HG03558 (cell line): Measurements from ENCODE around the gene TNF.

Experiments
- ATAC-seq: cut with Tn5 transposase; IDR thresholded peaks from one replicate; pipeline ENCODE4 v1.9.1; 2021; ENCODE audit warnings: moderate number of reproducible peaks; ENCODE audit not compliant: unreplicated experiment; ENCODE audit errors: extremely low read depth

Gene TNF

DNA sequence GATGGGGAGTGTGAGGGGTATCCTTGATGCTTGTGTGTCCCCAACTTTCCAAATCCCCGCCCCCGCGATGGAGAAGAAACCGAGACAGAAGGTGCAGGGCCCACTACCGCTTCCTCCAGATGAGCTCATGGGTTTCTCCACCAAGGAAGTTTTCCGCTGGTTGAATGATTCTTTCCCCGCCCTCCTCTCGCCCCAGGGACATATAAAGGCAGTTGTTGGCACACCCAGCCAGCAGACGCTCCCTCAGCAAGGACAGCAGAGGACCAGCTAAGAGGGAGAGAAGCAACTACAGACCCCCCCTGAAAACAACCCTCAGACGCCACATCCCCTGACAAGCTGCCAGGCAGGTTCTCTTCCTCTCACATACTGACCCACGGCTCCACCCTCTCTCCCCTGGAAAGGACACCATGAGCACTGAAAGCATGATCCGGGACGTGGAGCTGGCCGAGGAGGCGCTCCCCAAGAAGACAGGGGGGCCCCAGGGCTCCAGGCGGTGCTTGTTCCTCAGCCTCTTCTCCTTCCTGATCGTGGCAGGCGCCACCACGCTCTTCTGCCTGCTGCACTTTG, at the start of gene TNF:
Gene TNF, plus strand, starts transcription at position 231 of the 567 bp plus-strand sequence. Its CDS starts 177 bp downstream, at position 408.
- ATAC-seq, result no peak

DNA sequence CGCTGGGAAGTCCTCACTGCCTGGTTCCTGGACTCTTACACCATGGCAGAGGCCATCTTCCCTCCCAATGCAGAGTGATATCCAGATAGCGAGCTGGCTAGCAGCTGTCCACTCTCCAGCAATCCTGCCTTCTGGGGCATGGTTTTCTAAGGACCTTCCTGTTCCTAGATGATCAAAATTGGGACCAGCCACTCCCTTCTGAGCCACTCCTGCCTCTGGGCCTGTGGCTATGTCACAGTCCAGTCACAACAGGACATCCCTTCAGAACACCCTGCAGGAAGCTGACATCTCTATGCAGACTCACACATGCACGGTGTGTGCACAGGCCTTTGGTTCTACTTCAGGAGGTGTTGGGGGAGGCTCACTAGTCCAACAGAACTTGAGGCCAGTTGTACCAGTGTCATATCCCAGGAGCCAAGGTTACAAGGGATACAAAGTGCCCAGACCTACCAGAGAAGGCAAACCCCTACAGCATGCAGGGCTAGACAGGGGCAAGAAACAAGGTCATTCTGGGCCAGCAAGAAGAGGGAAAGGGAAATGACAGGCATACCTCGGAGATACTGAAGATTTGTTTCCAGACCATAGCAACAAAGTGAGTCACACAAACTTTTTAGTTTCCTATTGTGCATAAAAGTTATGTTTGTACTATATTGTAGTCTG, 49.3 kb upstream of the TNF start:
- ATAC-seq, result no peak

DNA sequence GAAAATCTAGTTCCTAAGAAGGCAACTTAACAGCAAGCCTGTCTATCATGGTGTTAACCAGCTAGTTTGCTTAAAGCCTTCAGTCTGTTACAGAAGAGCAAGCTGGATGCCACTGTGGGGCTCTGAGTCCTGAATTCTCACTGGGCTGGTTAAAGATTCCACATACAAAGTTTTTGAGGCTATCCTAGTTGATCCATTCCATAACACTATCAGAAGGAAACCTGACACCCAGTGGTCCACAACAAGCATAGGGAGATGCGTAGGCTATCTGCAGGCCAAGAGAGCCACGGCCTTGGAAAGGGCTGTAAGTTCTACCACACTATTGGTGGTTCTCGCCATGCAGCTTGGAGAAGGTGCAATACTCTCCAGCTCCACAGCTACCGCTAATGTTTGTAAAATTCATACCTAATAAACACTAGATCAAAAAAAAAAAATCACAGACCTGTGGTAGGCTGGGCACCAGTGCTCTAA, 47.0 kb upstream of the TNF start:
- ATAC-seq, result no peak

DNA sequence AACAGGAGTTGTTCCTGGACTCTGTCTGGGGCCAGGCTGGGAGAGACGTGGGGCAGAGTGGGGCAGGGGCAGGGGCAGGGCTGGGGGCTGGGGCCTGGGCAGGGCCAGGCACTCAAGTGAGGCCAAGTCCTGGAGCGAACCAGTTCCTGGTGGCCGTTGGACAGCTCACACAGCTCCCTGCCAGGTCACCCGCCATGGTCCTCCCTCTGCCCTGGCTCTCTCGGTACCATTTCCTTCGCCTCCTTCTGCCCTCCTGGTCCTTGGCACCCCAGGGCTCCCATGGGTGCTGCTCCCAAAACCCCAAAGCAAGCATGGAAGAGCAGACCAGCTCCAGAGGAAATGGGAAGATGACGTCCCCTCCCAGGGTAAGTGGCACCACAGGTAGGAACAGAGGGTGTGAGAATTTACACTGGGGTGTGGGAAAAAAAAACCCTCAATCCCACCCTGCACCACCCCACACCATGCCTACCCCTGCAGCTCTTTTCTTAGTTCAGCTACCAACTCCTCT, 46.5 kb upstream of the TNF start, which contains the start of gene MCCD1:
Gene MCCD1, plus strand, starts transcription at position 142 of the 508 bp plus-strand sequence. Its CDS starts 53 bp downstream, at position 195.
- no peak for ATAC-seq

DNA sequence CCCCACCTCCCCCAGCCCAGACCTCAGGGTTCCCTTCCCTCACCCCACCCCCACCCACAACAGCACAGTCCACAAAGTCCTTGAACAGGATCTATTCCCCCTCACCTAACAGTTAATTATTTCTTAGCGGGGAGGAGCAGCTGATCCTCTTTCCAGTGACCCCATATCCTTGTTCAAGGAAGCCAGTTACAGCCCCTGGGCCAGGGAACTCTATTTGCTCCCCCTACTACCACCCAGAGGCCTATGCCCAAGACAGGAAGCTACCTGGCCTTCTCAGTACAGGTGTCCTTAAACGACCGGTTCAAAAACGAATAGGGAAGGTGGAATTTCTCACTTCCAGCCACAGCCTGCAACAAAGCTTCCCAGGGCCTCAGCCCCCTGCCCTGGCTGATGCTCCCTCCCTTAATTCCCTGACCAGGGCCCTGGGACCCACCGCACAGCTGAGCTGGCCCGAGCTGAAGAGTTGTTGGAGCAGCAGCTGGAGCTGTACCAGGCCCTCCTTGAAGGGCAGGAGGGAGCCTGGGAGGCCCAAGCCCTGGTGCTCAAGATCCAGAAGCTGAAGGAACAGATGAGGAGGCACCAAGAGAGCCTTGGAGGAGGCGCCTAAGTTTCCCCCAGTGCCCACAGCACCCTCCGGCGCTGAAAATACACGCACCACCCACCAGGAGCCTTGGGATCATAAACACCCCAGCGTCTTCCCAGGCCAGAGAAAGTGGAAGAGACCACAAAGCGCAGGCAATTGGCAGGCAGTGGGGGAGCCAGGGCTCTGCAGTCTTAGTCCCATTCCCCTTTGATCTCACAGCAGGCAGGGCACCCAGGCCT, 45.8 kb upstream of the TNF start:
- no peak for ATAC-seq

DNA sequence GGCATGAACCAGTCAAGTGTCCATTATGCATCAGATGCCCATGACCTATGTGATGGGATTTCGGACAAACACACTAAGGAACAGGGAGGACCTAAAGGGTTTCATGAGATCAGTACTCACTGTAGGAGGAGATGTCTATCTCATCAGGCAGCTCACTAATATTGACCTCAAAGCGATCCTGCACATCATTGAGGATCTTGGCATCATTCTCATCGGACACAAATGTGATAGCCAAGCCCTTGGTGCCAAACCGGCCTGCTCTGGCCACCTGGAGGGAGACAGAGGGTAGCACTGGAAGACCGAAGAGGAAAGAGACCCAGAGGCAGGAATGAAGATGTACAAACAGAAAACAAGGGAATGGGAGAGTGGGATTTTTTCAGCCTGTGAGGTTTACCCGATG, 44.7 kb upstream of the TNF start:
- ATAC-seq, result no peak

DNA sequence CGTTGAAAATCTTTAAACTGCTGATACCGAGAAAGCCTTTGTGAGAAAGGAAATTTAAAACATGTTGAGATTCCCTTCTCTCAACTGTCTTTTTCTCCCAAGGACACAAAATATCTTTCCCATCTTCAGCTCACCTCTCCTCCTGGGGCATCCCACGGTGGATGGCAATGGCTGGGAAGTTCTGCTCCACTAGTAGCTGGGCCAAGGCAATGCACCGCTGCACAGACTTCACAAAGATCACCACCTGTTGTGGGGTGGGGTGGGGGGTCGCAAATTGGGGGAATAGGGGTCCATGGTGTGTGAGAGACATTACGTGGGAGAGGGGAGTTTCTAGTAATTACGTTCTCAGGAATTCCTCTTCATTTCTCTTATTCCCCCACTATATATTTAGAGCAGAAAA, 44.2 kb upstream of the TNF start:
- ATAC-seq, result no peak

DNA sequence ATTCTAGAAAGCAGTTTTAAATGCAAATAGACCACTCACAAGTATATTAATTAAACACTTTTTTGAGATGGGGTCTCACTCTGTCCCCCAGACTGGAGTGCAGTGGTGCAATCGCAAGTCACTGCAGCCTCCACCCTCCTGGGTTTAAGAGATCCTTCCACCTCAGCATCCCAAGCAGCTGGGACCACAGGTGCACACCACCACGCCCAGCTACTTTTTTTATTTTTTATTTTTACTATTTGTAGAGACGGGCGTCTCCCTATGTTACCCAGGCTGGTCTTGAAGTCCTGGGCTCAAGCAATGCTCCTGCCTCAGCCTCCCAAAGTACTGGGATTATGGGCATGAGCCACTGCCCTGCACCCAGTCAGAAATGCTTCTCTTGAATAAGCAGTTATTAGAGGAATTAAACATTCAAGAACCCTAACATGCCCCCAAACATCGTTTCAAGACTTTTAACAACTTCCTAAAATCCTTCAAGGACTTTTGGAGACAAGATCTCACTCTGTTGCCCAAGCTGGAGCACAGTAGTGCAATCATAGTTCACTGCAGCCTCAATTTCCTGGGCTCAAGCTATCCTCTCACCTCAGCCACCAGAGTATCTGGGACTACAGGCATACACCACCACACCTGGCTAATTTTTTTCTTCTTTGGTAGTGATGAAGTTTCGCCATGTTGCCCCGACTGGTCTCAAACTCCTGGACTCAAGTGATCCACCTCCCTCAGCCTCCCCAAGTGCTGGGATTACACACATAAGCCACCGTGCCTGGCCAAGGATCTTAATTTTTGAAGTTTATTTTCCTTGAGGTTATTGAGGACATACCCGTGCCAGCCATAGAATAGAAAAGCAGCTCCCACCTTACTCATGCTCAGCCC, 43.4 kb upstream of the TNF start:
- ATAC-seq, result no peak

DNA sequence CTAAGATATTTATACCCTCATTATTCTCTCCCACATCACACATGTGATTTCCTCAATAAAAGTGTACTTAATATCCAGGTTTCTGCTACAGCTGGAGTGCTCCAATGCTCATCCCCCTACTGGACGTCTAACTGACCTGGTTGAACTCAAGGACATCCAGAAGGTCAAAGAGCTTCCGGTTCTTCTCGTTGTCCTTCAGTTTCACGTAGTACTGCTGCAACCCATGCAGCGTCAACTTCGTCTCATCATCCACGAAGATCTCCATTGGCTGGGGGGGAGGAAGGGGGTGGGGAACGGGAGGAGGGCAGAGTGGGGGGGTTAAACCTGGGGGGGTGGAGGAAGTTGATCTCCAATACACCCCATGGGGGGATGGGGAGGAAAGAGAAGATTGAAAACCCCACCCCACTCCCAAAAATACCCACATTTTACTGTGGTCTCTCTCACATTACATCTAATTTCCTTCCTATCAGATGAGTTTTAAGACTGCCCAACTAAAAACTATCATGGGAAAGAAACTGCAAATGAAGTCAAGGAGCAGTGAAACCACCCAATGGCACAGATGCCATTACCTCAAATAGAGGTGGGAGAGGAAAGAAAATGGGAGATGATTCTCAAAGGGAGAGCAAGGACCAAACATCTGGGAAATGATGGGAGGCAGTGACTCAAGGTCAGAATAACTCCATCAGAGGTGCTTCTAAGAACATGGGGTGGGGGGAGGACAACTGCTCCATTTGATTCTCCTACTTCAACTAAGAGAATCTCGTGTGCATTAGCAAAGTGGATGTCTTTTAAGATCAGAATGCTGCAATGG, 42.5 kb upstream of the TNF start:
- no peak for ATAC-seq

DNA sequence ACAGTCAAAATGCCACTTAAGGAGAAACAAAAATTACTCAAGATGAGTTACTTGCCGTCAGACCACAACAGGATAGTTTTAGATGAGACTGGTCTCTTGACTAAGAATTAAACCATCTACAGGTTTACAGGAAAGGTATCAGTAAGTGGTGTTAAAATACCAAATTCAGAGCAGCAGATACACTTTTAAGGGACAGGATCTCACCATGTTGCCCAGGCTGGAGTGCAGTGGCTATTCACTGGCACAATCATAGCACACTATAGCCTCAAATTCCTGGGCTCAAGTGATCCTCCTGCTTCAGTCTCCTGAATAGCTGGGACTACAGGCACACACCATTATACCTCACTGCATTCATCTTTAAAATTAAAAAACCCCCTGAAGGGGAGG, 41.9 kb upstream of the TNF start:
- no peak for ATAC-seq

DNA sequence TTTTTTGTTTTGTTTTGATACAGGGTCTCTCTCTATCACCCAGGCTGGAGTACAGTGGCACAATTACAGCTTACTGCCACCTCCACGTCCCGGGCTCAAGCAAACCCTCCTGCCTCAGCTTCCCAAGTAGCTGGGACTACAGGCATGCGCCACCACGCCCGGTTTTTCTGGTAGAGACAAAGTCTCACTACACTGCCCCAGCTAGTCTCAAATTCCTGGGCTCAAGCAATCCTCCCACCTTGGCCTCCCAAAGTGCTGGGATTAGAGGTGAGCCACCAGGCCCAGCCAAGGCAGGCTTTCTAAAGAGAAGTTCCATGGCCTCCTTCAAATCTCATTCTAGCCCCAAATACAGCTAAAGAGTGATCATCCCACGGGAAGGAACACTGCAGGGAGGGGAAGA, 41.4 kb upstream of the TNF start:
- no peak for ATAC-seq

DNA sequence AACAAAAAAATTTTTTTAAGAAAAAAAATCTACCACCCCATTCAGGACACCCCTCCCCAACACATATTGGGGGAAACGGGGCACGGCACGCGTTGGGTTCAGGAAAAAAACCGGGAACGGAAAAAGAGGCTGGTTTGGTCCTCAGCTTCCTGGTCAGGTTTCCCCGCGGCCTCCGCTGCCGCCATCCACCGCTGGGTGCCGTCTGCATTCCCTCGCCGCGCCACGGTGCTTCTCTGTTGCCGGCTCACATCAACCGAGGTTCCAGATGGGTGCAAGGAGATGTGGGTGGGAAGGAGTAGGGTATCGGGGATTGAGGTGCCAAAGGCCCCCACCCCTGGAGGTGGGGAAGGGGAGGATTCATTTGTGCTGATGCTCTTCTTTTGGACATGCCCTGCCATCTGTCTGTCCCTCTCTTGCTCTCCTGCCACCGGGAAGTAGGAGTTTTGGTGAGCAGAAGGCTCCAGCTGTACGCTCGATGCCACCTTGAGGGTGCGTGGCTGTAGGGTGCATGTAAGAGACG, 40.8 kb upstream of the TNF start:
- ATAC-seq, result no peak

DNA sequence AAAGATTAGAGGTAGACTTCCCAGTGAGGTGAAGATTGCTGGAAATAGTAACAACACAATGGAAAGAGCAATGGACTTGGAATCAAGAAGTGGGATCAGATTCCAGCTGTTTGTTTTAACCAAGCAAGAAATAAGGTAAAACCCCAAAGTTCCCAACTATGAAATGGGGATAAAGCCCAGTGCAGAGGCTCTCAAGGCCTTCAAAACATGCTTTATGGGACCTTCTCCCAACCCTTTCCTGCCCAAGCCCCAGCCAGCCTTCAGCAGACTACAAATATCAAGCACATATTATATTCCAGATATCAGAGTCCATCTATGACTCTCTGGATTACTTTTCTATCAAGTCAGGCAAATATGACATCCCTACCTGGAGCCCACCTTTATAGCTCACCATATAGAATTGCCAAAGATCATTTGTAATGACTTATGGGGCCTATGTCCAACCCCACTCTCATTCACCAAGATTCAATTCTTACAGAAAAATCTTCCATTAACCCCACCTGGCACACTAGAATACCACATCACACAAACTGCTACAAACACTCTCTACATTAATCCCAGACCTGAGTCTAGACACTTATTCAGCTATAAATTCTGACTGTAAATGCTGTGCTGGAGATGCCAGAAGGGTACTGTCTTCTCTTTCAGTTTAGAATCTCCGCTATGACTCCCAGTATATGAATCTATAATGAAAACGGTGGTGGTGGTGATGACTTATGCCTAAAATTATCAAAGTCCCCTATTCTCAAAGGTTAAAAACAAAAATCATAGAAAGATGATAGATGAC, 39.6 kb upstream of the TNF start:
- no peak for ATAC-seq

DNA sequence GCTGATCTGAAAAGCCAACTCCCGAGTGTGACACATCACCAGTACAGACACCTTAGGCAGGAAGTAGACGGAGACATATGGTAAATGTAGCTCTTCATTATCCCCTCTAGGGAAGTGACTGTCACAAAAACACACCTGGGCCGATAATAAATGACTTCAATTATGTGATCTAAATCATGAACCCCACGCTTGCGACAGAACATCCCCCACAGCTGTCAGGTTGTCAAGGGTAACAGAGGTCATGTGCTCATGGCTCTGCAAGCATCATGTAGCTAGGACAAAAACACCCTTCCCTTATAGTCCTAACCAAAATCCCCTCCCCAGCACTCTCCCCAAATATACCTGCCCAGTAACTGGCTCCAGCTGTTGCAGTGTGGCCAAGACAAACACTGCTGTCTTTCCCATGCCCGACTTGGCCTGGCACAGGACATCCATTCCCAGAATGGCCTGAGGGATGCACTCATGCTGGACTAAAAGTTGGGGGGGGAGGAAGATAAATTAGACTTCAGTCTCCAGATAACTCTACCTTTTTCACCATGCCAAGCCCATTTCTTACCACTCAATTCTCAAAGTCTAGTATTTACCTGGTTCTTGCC, 36.5 kb upstream of the TNF start:
- ATAC-seq, result no peak

DNA sequence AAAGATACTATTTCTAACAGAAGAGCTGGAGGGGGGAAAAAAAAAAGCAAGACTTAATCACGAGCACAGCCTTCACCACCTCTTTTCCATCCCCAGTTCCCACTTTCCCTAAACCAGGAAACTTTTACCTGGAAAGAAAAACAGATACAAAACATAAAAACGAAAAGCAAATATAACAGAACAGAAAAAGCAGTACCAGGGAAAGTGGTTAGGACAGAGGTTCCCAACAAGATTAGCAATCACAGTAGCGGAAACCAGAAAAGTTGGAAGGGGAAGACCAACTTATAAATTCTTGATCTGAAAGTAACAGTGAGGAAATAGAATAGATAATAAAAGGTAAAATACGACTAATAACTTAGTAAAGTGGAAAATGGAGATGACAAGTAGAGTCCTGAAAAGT, 34.7 kb upstream of the TNF start:
- ATAC-seq, result no peak

DNA sequence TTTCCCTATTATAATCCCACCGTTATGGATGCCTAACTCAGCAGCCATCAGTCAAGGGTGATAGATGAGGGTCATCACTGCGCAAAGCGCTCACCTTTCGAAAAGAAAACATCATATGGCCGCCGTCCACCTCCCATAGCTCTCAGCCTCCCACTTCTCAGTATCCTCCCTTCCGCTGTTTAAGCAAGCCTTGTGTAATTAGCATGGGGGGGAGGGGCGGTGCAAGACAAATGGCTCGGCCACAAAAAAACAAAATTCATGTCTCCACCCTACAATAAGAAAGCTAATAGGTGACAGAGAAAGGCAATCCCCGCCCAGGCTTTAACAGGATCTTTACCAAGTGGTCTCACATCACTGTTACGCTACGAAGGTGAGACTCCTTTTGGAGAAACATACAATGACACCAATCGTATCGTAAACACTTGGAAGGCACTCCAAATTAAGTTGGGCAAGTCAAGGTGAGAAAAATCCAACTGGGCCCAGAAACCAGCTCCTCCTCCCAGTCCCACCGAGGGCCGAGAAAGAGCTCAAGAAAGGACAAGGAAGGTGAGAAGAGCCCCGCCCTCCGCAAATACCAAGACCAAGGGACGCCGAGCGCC, 34.2 kb upstream of the TNF start:
- no peak for ATAC-seq

DNA sequence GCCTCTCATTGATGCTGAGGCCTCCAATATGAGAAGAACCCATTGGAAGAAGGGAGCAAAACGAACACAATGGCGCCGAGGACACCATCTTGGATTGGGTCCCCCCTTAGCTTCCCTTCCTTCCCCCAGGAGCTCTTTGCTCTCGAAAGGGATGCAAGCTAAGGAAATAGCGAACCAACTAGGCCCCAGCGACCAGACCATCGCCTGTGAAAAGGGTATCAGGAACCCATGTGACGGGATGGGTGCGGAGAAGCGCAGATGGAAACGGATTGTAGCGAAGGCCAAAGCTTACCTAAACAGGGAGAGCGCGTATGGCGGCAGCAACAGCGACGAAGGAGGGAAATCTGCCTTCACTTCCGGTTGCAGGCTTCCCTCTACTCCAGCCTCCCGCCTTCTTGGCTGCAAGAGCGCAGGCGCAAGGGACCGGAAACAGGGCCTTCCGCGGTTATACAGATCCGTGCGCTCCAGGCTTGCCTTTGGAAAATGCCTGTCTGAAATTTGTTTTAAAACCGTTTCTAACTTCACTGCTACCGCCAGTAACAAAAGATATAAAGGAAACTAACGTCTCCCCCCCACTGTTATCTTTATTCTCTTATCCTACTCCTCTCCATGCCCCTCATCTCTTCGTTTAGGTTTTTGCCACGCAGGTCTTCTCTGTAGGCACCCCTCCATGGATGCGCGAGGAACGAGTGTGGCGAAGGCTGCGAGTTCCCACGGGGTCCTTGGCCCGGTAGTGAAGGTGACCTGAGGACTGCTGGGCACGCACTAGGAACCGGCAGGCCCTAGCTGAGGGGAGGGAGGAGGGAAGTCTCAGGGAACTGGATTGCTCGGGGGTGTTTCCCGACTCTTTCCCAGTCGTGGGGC, 33.5 kb upstream of the TNF start, which contains the start of gene DDX39B:
Gene DDX39B, minus strand, starts transcription at position 346 of the 864 bp plus-strand sequence. CDS start 1,471 bp downstream, outside the sequence.
- no peak for ATAC-seq
